ENCODE results near the gene VARS2. TPM values are rescaled to one million over a fixed set of nuclear protein-coding genes. Genes with fewer than 3 reads are reported as not detected.

VARS2 gene
- total RNA-seq, 1 experiment from 2014 or later = 39.8 TPM

DNA sequence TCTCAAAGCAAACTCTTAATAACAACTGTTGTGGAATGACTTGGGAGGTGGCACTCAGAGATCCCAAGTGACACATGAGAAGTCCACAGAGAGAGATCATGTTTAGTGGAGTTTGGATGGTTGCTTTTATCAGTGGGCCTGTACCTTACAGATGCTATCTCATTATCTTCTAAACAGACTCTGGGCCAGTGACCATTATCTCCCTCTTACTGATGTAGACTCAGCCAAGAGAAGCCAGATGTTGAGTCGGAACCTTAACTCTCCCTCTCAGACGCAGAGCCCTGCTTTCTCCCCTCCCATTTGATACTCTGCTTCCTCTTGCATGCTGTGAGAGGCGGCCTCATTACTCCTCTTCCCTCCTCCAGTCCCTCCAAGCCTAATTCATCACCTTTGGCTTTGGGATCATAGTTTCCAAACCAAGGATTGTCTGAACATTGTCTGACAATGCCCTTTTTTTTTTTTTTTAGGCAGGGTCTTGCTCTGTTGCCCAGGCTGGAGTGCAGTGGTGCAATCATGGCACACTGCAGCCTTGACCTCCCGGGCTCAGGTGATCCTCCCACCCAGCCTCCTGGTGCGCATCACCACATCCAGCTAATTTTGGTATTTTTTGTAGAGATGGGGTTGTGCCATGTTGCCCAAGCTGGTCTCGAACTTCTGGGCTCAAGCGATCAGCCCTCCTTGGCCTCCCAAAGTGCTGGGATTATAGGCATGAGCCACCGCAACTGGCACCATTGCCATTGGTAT is 34.2 kb upstream of the VARS2 start:
- Histone ChIP-seq H3K4me1 (ENCODE audit: control insufficient read depth in 1 of 2, insufficient read depth in 2 of 2, low read length in 2 of 2) (peaks cover 39 to 63% of the 10 kb centered on the region in 2 experiments), H3K9me3 (ENCODE audit: control insufficient read depth in 1 of 2, insufficient read depth in 1 of 2, low read depth in 1 of 2, low read length in 2 of 2) (no peaks in the 10 kb centered on the region), H3K9me2 (ENCODE audit: insufficient read depth) (no peaks in the 10 kb centered on the region), H3K27me3 (ENCODE audit: insufficient read depth, low read length) (no peaks in the 10 kb centered on the region), H2AFZ (ENCODE audit: low read depth, low read length, poor library complexity, severe bottlenecking) (no peak overlapping the region), H3K4me2 (ENCODE audit: low read length) (no peak overlapping the region), H3K4me3 (replicated peaks in 1 of 2; ENCODE audit: low read depth in 1 of 2, low read length in 2 of 2) (no peak overlapping the region), H4K20me1 (ENCODE audit: insufficient read depth) (no peaks in the 10 kb centered on the region), H3K27ac (ENCODE audit: low read depth, low read length) (no peak overlapping the region), H3K36me3 (ENCODE audit: control insufficient read depth in 1 of 2, insufficient read depth in 2 of 2, low read length in 2 of 2) (no peaks in the 10 kb centered on the region), H3K9ac (ENCODE audit: low read length) (no peak overlapping the region), H3K79me2 (ENCODE audit: insufficient read depth, low read length) (peaks cover 19% of the 10 kb centered on the region)
- DNase-seq (ENCODE audit: low read depth, low spot score) = no peak
- intact Hi-C loops (cut with micrococcal nuclease) = no loop called here
- CTCF ChIA-PET = interaction anchor here (5.3 kb wide), 1 partner anchor 51 kb away, joined by 34 read pairs; no protein-coding TSS in a partner anchor
- POLR2A ChIA-PET = no interaction called here
- ATAC-seq = no peak
- RAD21 ChIA-PET (ENCODE audit: low non-redundant PET in 1 of 2, low total read pairs in 2 of 2, uncharacterized antibody in 2 of 2, unreplicated experiment in 2 of 2) = no interaction called here
- no TSS peak for BruUV-seq (replicated peaks)
- no peak for TF ChIP-seq POLR2AphosphoS5 (IDR thresholded peaks at IDR 0.05; ENCODE audit: low read depth, low read length)
- TF ChIP-seq SRF (IDR thresholded peaks at IDR 0.05; ENCODE audit: low read depth) = no peak
- no peak for TF ChIP-seq ELF1 (IDR thresholded peaks at IDR 0.05; ENCODE audit: borderline replicate concordance, low read depth)
- TF ChIP-seq ZFX (IDR thresholded peaks at IDR 0.05) = no peak
- no peak for TF ChIP-seq SP1 (IDR thresholded peaks at IDR 0.05; ENCODE audit: low read depth)
- TF ChIP-seq, protein P1, sequence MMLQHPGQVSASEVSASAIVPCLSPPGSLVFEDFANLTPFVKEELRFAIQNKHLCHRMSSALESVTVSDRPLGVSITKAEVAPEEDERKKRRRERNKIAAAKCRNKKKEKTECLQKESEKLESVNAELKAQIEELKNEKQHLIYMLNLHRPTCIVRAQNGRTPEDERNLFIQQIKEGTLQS (IDR thresholded peaks at IDR 0.05) = no peak
- no peak for TF ChIP-seq RAD21 (IDR thresholded peaks at IDR 0.05; ENCODE audit: low read depth)
- TF ChIP-seq EZH2 (IDR thresholded peaks at IDR 0.05) = no peak
- no peak for TF ChIP-seq SIN3A (IDR thresholded peaks at IDR 0.05; ENCODE audit: low read depth)
- TF ChIP-seq, protein P2, sequence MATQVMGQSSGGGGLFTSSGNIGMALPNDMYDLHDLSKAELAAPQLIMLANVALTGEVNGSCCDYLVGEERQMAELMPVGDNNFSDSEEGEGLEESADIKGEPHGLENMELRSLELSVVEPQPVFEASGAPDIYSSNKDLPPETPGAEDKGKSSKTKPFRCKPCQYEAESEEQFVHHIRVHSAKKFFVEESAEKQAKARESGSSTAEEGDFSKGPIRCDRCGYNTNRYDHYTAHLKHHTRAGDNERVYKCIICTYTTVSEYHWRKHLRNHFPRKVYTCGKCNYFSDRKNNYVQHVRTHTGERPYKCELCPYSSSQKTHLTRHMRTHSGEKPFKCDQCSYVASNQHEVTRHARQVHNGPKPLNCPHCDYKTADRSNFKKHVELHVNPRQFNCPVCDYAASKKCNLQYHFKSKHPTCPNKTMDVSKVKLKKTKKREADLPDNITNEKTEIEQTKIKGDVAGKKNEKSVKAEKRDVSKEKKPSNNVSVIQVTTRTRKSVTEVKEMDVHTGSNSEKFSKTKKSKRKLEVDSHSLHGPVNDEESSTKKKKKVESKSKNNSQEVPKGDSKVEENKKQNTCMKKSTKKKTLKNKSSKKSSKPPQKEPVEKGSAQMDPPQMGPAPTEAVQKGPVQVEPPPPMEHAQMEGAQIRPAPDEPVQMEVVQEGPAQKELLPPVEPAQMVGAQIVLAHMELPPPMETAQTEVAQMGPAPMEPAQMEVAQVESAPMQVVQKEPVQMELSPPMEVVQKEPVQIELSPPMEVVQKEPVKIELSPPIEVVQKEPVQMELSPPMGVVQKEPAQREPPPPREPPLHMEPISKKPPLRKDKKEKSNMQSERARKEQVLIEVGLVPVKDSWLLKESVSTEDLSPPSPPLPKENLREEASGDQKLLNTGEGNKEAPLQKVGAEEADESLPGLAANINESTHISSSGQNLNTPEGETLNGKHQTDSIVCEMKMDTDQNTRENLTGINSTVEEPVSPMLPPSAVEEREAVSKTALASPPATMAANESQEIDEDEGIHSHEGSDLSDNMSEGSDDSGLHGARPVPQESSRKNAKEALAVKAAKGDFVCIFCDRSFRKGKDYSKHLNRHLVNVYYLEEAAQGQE (IDR thresholded peaks at IDR 0.05; ENCODE audit: low read depth) = no peak
- TF ChIP-seq CBX3 (IDR thresholded peaks at IDR 0.05; ENCODE audit: low read depth) = no peak
- TF ChIP-seq TCF7L2 (IDR thresholded peaks at IDR 0.05; ENCODE audit: borderline replicate concordance, extremely low read depth, insufficient read depth, insufficient read length) = no peak
- TF ChIP-seq FOSL1 (IDR thresholded peaks at IDR 0.05; ENCODE audit: low read depth) = no peak
- TF ChIP-seq JUND (IDR thresholded peaks at IDR 0.05) = no peak
- no peak for TF ChIP-seq CEBPB (IDR thresholded peaks at IDR 0.05; ENCODE audit: low read depth)
